Mucosa of descending colon (tissue), 3 donors: ENCODE data around the gene BRD3. TPM values are rescaled to one million over a fixed set of nuclear protein-coding genes. Genes with fewer than 3 reads are reported as not detected.
A peak's percentile ranks its signal among the peaks of the same experiment; 100 is the strongest.

Experiments
- ATAC-seq: fragments of 200-7000 bp; cut with Tn5 transposase; one replicate; pipeline ENCODE4 v1.9.1; 2020; ENCODE audit warnings: mild to moderate bottlenecking, moderate library complexity
- DNase-seq, 3 donors: peaks; one replicate each; pipeline ENCODE4 v3.0.0-alpha.2; 2020
- H3K36me3 ChIP-seq: fragments of 200-600 bp; one replicate; pipeline ENCODE4 v1.8.0; 2021; ENCODE audit warnings: low read depth, mild to moderate bottlenecking
- H3K4me1 ChIP-seq: fragments of 200-600 bp; one replicate; pipeline ENCODE4 v1.8.0; 2021; ENCODE audit warnings: low read depth, mild to moderate bottlenecking
- H3K4me3 ChIP-seq: fragments of 200-600 bp; one replicate; pipeline ENCODE4 v1.8.0; 2021; ENCODE audit warnings: mild to moderate bottlenecking
- H3K9me3 ChIP-seq: fragments of 200-600 bp; one replicate; pipeline ENCODE4 v1.8.0; 2021; ENCODE audit warnings: mild to moderate bottlenecking
- CTCF ChIP-seq: fragments of 200-600 bp; IDR thresholded peaks from one replicate; pipeline ENCODE4 v1.8.0; 2022; ENCODE audit warnings: antibody characterized with exemption, mild to moderate bottlenecking
- intact Hi-C, 2 donors: fragments of 100-400 bp; cut with DNase I in 1 of 2; cut with micrococcal nuclease in 1 of 2; formaldehyde crosslinking; loops; one replicate each; pipeline versions ENCODE4 v1.11.0 to v1.11.1; 2022; cut with DNase I, micrococcal nuclease
- total RNA-seq, 3 donors: library from RNA; stranded (reverse); fragmentation: NEBNext Ultra II Directional in 2 of 3; extraction: Animal tissue kit (Norgen Biotek cat#: 25700) in 2 of 3; gene quantifications; one replicate each; pipeline versions ENCODE4 v1.2.1 to v1.2.4, GENCODE V29; 2021 to 2023
- donor health status: DM: no; HTN: no; CAD: no; lungs with moderate emphysema.
- donor health status: DM: no; HTN: no; CAD: no.
- donor health status: DM: no; HTN: yes; CAD: no.

Gene BRD3
- total RNA-seq, 3 donors from 2014 or later: 19.4 to 56.0 (median 29.4) TPM

- DNase-seq (no peak), ATAC-seq (no peak)
- H3K4me3 ChIP-seq: no peak overlapping the region
- intact Hi-C loops: no loop called here
- H3K36me3 ChIP-seq: no peaks in the 10 kb centered on the region
- H3K4me1 ChIP-seq: no peaks in the 10 kb centered on the region
- no peak for TF ChIP-seq CTCF
- no peaks in the 10 kb centered on the region for H3K9me3 ChIP-seq
Observed at GRCh38 chr9:134041649-134041962, 26.2 kb downstream of the BRD3 start.

- no peak for TF ChIP-seq CTCF
- Histone ChIP-seq H3K4me1 (no peaks in the 10 kb centered on the region), H3K36me3 (no peaks in the 10 kb centered on the region), H3K4me3 (no peak overlapping the region), H3K9me3 (no peaks in the 10 kb centered on the region)
- ATAC-seq: peak; percentile 51
- peak in 2 of 3 donors; percentile 43 to 48 for DNase-seq
- intact Hi-C loops: no loop called here
Observed at GRCh38 chr9:134040781-134041648, 26.8 kb downstream of the BRD3 start.

GRCh38 chr9:134040176-134040565 is 27.7 kb downstream of the BRD3 start:
- Histone ChIP-seq H3K4me1 (no peaks in the 10 kb centered on the region), H3K9me3 (no peaks in the 10 kb centered on the region), H3K4me3 (no peak overlapping the region), H3K36me3 (no peaks in the 10 kb centered on the region)
- no peak for TF ChIP-seq CTCF
- DNase-seq (peak in 2 of 3 donors; percentile 21 to 34), ATAC-seq (no peak)
- intact Hi-C loops: no loop called here

- no peak for TF ChIP-seq CTCF
- no peak overlapping the region for H3K4me3 ChIP-seq
- peak in 2 of 3 donors; percentile 10 to 33 for DNase-seq
- ATAC-seq: no peak
- H3K4me1 ChIP-seq: no peaks in the 10 kb centered on the region
- no peaks in the 10 kb centered on the region for H3K9me3 ChIP-seq
- intact Hi-C loops: no loop called here
- peaks cover 2% of the 10 kb centered on the region for H3K36me3 ChIP-seq
Observed at GRCh38 chr9:134039386-134040175, 28.2 kb downstream of the BRD3 start.

- no peak for TF ChIP-seq CTCF
- H3K4me3 ChIP-seq: no peak overlapping the region
- ATAC-seq (no peak), DNase-seq (no peak)
- intact Hi-C loops: no loop called here
- H3K9me3 ChIP-seq: no peaks in the 10 kb centered on the region
- H3K4me1 ChIP-seq: no peaks in the 10 kb centered on the region
- peaks cover 4% of the 10 kb centered on the region for H3K36me3 ChIP-seq
Observed at GRCh38 chr9:134037641-134038040, 30.2 kb downstream of the BRD3 start.
